Muscle layer of colon (tissue), 2 donors: Measurements from ENCODE around the gene TARM1.
A peak's percentile ranks its signal among the peaks of the same experiment; 100 is the strongest.
"Not testable (repeated sequence)": the region's sequence is repeated elsewhere in the genome, so short reads cannot be mapped to it uniquely, and the experiment has no call there.

Source experiments
- H3K27ac ChIP-seq: one replicate; pipeline ENCODE4 v1.7.0; 2013; ENCODE audit warnings: low read depth, mild to moderate bottlenecking, low read length, moderate library complexity
- H3K27me3 ChIP-seq, 2 donors: one replicate each; pipeline ENCODE4 v1.7.0; 2013; ENCODE audit warnings: low read length in 2 of 2, mild to moderate bottlenecking in 2 of 2; ENCODE audit not compliant: insufficient read depth in 2 of 2, control insufficient read depth in 1 of 2
- H3K36me3 ChIP-seq: one replicate; pipeline ENCODE4 v1.7.0; 2013; ENCODE audit warnings: mild to moderate bottlenecking, low read length; ENCODE audit not compliant: insufficient read depth
- H3K4me1 ChIP-seq: one replicate; pipeline ENCODE4 v1.7.0; 2013; ENCODE audit warnings: mild to moderate bottlenecking, low read length; ENCODE audit not compliant: insufficient read depth
- H3K4me3 ChIP-seq, 2 donors: one replicate each; pipeline ENCODE4 v1.7.0; 2013; ENCODE audit warnings: low read length in 2 of 2, low read depth in 1 of 2, mild to moderate bottlenecking in 1 of 2, moderate library complexity in 1 of 2
- H3K9ac ChIP-seq: one replicate; pipeline ENCODE4 v1.7.0; 2013; ENCODE audit warnings: low read length
- H3K9me3 ChIP-seq: one replicate; pipeline ENCODE4 v1.7.0; 2013; ENCODE audit warnings: mild to moderate bottlenecking, low read length
- donor health status: abdominal sarcoma.
- donor health status: Adenocarcinoma of cecum.

Gene TARM1

GRCh38 chr19:54099190-54099902 lies 18.2 kb upstream of the TARM1 start:
- Histone ChIP-seq H3K36me3 (no peaks in the 10 kb centered on the region), H3K4me1 (peaks cover 6% of the 10 kb centered on the region), H3K9ac (no peak overlapping the region), H3K27me3 (peaks cover 0 to 23% of the 10 kb centered on the region in 2 donors), H3K4me3 (no peak overlapping the region), H3K27ac (no peak overlapping the region), H3K9me3 (no peaks in the 10 kb centered on the region)

GRCh38 chr19:54096617-54097106 lies 15.5 kb upstream of the TARM1 start:
- Histone ChIP-seq H3K9me3 (no peaks in the 10 kb centered on the region), H3K4me1 (no peaks in the 10 kb centered on the region), H3K27me3 (peaks cover 0 to 23% of the 10 kb centered on the region in 2 donors), H3K9ac (no peak overlapping the region), H3K36me3 (no peaks in the 10 kb centered on the region), H3K4me3 (peak overlapping the region in 1 of 2 donors; percentile 11), H3K27ac (no peak overlapping the region)

- H3K9ac ChIP-seq, H3K4me1 ChIP-seq, H3K9me3 ChIP-seq, H3K27ac ChIP-seq, H3K36me3 ChIP-seq: not testable (repeated sequence)
- Histone ChIP-seq H3K27me3 (peaks cover 0 to 23% of the 10 kb centered on the region in 2 donors), H3K4me3 (peak overlapping the region; percentile 11 to 45)
These were observed 14.9 kb upstream of the TARM1 start for GRCh38 chr19:54095859-54096616.

- H3K27me3 ChIP-seq, result peaks cover 0 to 23% of the 10 kb centered on the region in 2 donors
- no peaks in the 10 kb centered on the region for H3K36me3 ChIP-seq
- no peak overlapping the region for H3K9ac ChIP-seq
- H3K4me3 ChIP-seq, result peak overlapping the region; percentile 11 to 45
- no peaks in the 10 kb centered on the region for H3K9me3 ChIP-seq
- H3K4me1 ChIP-seq, result no peaks in the 10 kb centered on the region
- no peak overlapping the region for H3K27ac ChIP-seq
These were observed 14.1 kb upstream of the TARM1 start for GRCh38 chr19:54095136-54095858.

- Histone ChIP-seq H3K9ac (no peak overlapping the region), H3K27me3 (peaks cover 0 to 23% of the 10 kb centered on the region in 2 donors), H3K4me1 (no peaks in the 10 kb centered on the region), H3K9me3 (no peaks in the 10 kb centered on the region), H3K36me3 (no peaks in the 10 kb centered on the region), H3K4me3 (no peak overlapping the region), H3K27ac (no peak overlapping the region)
These were observed 13.3 kb upstream of the TARM1 start for GRCh38 chr19:54094426-54095000.

- H3K4me1 ChIP-seq, result no peaks in the 10 kb centered on the region
- no peak overlapping the region for H3K4me3 ChIP-seq
- H3K27me3 ChIP-seq, result no peaks in the 10 kb centered on the region
- no peak overlapping the region for H3K27ac ChIP-seq
- peaks cover 6% of the 10 kb centered on the region for H3K9me3 ChIP-seq
- no peak overlapping the region for H3K9ac ChIP-seq
- no peaks in the 10 kb centered on the region for H3K36me3 ChIP-seq
These were observed 3.2 kb upstream of the TARM1 start for GRCh38 chr19:54084410-54084809.

GRCh38 chr19:54077334-54077733 lies 3.8 kb downstream of the TARM1 start:
- Histone ChIP-seq H3K4me3 (no peak overlapping the region), H3K4me1 (no peaks in the 10 kb centered on the region), H3K27ac (no peak overlapping the region), H3K9ac (no peak overlapping the region), H3K27me3 (no peaks in the 10 kb centered on the region), H3K36me3 (no peaks in the 10 kb centered on the region), H3K9me3 (peaks cover 6% of the 10 kb centered on the region)

GRCh38 chr19:54074851-54075250 lies 6.3 kb downstream of the TARM1 start:
- Histone ChIP-seq H3K9ac (no peak overlapping the region), H3K27ac (no peak overlapping the region), H3K4me3 (no peak overlapping the region), H3K4me1 (no peaks in the 10 kb centered on the region), H3K9me3 (no peaks in the 10 kb centered on the region), H3K36me3 (no peaks in the 10 kb centered on the region), H3K27me3 (no peaks in the 10 kb centered on the region)

GRCh38 chr19:54073829-54074228 lies 7.3 kb downstream of the TARM1 start:
- no peaks in the 10 kb centered on the region for H3K4me1 ChIP-seq

GRCh38 chr19:54069470-54069869 lies 11.7 kb downstream of the TARM1 start:
- Histone ChIP-seq H3K4me1 (no peaks in the 10 kb centered on the region), H3K9ac (no peak overlapping the region), H3K4me3 (no peak overlapping the region), H3K9me3 (no peaks in the 10 kb centered on the region), H3K36me3 (no peaks in the 10 kb centered on the region), H3K27ac (no peak overlapping the region), H3K27me3 (no peaks in the 10 kb centered on the region)

More at GRCh38 chr19:54073829-54074228, 7.3 kb downstream of the TARM1 start:
- Histone ChIP-seq H3K9me3 (no peaks in the 10 kb centered on the region), H3K4me3 (no peak overlapping the region), H3K27ac (no peak overlapping the region), H3K9ac (no peak overlapping the region), H3K27me3 (no peaks in the 10 kb centered on the region), H3K36me3 (no peaks in the 10 kb centered on the region)
